Nephron (organoid): ENCODE data around the gene C6orf47.

ENCODE experiments used
- H3K27ac Mint-ChIP-seq, 3 experiments: 2 replicates each; pipeline ENCODE4 v1.8.0; 2020; ENCODE audit warnings: mixed read lengths in 3 of 3, mild to moderate bottlenecking in 2 of 3, moderate library complexity in 1 of 3
- H3K27me3 Mint-ChIP-seq: 2 replicates; pipeline ENCODE4 v1.8.0; 2021; ENCODE audit warnings: low read depth, mild to moderate bottlenecking, moderate library complexity, mixed read lengths
- H3K36me3 Mint-ChIP-seq: 2 replicates; pipeline ENCODE4 v1.8.0; 2020; ENCODE audit warnings: low read depth, mixed read lengths
- H3K4me1 Mint-ChIP-seq: 2 replicates; pipeline ENCODE4 v1.8.0; 2020; ENCODE audit warnings: mixed read lengths
- H3K4me3 Mint-ChIP-seq, 3 experiments: 2 replicates each; pipeline ENCODE4 v1.8.0; 2020; ENCODE audit warnings: mild to moderate bottlenecking in 3 of 3, mixed read lengths in 3 of 3, moderate library complexity in 2 of 3
- H3K9me3 Mint-ChIP-seq: 2 replicates; pipeline ENCODE4 v1.8.0; 2020; ENCODE audit warnings: mixed read lengths
- TF ChIP-seq, protein P1 (sequence below), 3 experiments: fragments of 200-600 bp; sonication (generic); IDR thresholded peaks; one replicate each; pipeline ENCODE4 v1.5.0; 2021; ENCODE audit warnings: antibody characterized with exemption in 3 of 3; ENCODE audit not compliant: unreplicated experiment in 3 of 3

C6orf47 gene

DNA sequence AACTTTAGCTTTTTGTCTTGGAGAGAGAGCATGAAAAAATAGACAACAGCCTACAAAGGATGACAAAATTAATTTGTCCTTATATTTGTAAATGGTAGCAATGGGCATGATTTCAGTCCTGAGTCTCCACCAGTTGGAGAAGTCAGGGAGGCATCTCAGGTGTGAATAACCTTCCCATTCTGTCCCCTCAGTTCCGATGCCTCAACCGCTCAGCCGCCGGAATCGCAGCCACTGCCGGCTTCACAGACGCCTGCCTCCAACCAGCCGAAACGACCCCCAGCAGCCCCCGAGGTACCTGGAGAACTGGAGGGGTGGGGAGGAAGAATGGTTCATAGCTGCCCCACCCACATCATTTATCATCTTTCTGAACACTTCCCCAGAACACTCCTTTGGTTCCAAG is 36.5 kb downstream of the C6orf47 start:
- H3K27ac Mint-ChIP-seq: no peak overlapping the region
- H3K4me3 Mint-ChIP-seq: no peak overlapping the region
- TF ChIP-seq, protein P1, sequence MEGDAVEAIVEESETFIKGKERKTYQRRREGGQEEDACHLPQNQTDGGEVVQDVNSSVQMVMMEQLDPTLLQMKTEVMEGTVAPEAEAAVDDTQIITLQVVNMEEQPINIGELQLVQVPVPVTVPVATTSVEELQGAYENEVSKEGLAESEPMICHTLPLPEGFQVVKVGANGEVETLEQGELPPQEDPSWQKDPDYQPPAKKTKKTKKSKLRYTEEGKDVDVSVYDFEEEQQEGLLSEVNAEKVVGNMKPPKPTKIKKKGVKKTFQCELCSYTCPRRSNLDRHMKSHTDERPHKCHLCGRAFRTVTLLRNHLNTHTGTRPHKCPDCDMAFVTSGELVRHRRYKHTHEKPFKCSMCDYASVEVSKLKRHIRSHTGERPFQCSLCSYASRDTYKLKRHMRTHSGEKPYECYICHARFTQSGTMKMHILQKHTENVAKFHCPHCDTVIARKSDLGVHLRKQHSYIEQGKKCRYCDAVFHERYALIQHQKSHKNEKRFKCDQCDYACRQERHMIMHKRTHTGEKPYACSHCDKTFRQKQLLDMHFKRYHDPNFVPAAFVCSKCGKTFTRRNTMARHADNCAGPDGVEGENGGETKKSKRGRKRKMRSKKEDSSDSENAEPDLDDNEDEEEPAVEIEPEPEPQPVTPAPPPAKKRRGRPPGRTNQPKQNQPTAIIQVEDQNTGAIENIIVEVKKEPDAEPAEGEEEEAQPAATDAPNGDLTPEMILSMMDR (IDR thresholded peaks at IDR 0.05; ENCODE audit: unreplicated experiment in 3 of 3): no peak
- peaks cover 65% of the 10 kb centered on the region for H3K36me3 Mint-ChIP-seq
- peaks cover 14% of the 10 kb centered on the region for H3K4me1 Mint-ChIP-seq
- no peaks in the 10 kb centered on the region for H3K27me3 Mint-ChIP-seq
- no peaks in the 10 kb centered on the region for H3K9me3 Mint-ChIP-seq

GRCh38 chr6:31622684-31623091 is 37.9 kb downstream of the C6orf47 start:
- Mint-ChIP-seq H3K9me3 (no peaks in the 10 kb centered on the region), H3K4me1 (peaks cover 14% of the 10 kb centered on the region), H3K27me3 (no peaks in the 10 kb centered on the region), H3K4me3 (peak overlapping the region; percentile 90 to 96 (median 96)), H3K27ac (peak overlapping the region; percentile 96 to 99 (median 99)), H3K36me3 (peaks cover 51% of the 10 kb centered on the region)
- TF ChIP-seq, protein P1 (IDR thresholded peaks at IDR 0.05; ENCODE audit: unreplicated experiment in 3 of 3): no peak

GRCh38 chr6:31621991-31622390 is 38.6 kb downstream of the C6orf47 start:
- H3K36me3 Mint-ChIP-seq: peaks cover 44% of the 10 kb centered on the region
- H3K4me1 Mint-ChIP-seq: peaks cover 15% of the 10 kb centered on the region
- no peaks in the 10 kb centered on the region for H3K9me3 Mint-ChIP-seq
- H3K27ac Mint-ChIP-seq: peak overlapping the region; percentile 96 to 99 (median 99)
- no peaks in the 10 kb centered on the region for H3K27me3 Mint-ChIP-seq
- TF ChIP-seq, protein P1 (IDR thresholded peaks at IDR 0.05; ENCODE audit: unreplicated experiment in 3 of 3): no peak
- peak overlapping the region; percentile 90 to 96 (median 96) for H3K4me3 Mint-ChIP-seq

DNA sequence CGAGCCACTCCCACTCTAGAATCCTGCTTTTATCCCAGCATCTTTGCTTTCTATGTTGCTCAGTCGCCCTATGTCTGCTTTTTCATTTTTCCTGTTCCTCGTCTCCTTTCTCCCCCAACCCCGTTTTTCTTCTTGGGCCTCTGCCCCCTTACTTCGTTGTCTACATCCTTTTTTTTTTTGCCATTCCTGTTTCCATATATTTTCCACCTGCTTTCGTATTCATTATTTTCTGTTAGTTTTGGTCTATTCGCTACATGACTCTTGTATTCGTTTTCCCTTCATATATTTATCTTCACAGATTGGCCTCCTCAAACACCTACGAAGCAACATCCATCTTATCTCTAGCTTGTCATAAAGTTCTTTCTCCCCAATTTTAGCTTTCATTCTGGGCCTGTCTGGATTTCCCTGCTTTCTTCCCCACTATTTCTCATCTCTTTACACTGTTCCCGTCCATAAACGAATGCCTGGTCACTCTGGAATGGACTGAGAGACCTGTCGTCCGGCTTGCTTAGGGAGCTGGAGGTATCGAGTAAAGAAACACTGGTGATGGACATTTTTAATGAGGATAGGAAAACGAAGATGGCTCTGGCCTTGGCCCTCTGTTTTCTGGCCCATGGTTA is 39.1 kb downstream of the C6orf47 start:
- Mint-ChIP-seq H3K27me3 (no peaks in the 10 kb centered on the region), H3K36me3 (peaks cover 39% of the 10 kb centered on the region), H3K4me1 (peaks cover 20% of the 10 kb centered on the region), H3K4me3 (peak overlapping the region; percentile 90 to 96 (median 96)), H3K27ac (peak overlapping the region; percentile 96 to 99 (median 99)), H3K9me3 (no peaks in the 10 kb centered on the region)
- TF ChIP-seq, protein P1 (IDR thresholded peaks at IDR 0.05; ENCODE audit: unreplicated experiment in 3 of 3): no peak

GRCh38 chr6:31620586-31621319 is 39.8 kb downstream of the C6orf47 start, which contains the start of gene PRRC2A:
Gene PRRC2A (plus strand): TSS chr6:31620715. CDS start chr6:31622790, 2,075 bp downstream.
- TF ChIP-seq, protein P1 (IDR thresholded peaks at IDR 0.05; ENCODE audit: unreplicated experiment in 3 of 3): no peak
- no peaks in the 10 kb centered on the region for H3K9me3 Mint-ChIP-seq
- H3K27me3 Mint-ChIP-seq: no peaks in the 10 kb centered on the region
- peak within 1 kb of the TSS; percentile 90 to 96 (median 96) for H3K4me3 Mint-ChIP-seq
- H3K4me1 Mint-ChIP-seq: peaks cover 21% of the 10 kb centered on the region
- H3K36me3 Mint-ChIP-seq: peaks cover 32% of the 10 kb centered on the region
- H3K27ac Mint-ChIP-seq: peak within 1 kb of the TSS; percentile 96 to 99 (median 99)
